Ovary (tissue), 9 donors: ENCODE data around the gene CRB2. TPM values are rescaled to one million over a fixed set of nuclear protein-coding genes. Genes with fewer than 3 reads are reported as not detected.

Source experiments
- DNase-seq, 5 donors: peaks; one replicate each; pipeline ENCODE4 v3.0.0-alpha.2; 2019 to 2020
- H3K27ac ChIP-seq, 2 donors: fragments of 200-600 bp; one replicate each; pipeline versions ENCODE4 v1.5.1 to v1.8.0; 2019 to 2022
- H3K27me3 ChIP-seq: fragments of 200-600 bp; one replicate; pipeline ENCODE4 v1.8.0; 2022
- H3K36me3 ChIP-seq: fragments of 200-600 bp; sonication (generic); one replicate; pipeline ENCODE4 v1.5.1; 2019
- H3K4me1 ChIP-seq: one replicate; pipeline ENCODE4 v1.8.1; 2013; ENCODE audit warnings: mild to moderate bottlenecking, moderate library complexity; ENCODE audit not compliant: insufficient read depth
- H3K4me3 ChIP-seq: fragments of 200-600 bp; sonication (generic); one replicate; pipeline ENCODE4 v1.5.1; 2017
- H3K9me3 ChIP-seq, 2 donors: fragments of 200-600 bp in 1 of 2; sonication (generic) in 1 of 2; one replicate each; pipeline versions ENCODE4 v1.5.1 to v1.8.1; 2013 to 2019; ENCODE audit warnings: mild to moderate bottlenecking in 1 of 2, moderate library complexity in 1 of 2
- EP300 ChIP-seq: sonication (generic); formaldehyde crosslinking; IDR thresholded peaks from one replicate; pipeline ENCODE4 v1.6.1; 2017; ENCODE audit warnings: antibody characterized with exemption
- POLR2A ChIP-seq: fragments of 450-650 bp; IDR thresholded peaks from one replicate; pipeline ENCODE4 v1.6.1; 2017; ENCODE audit warnings: antibody characterized with exemption, mild to moderate bottlenecking, moderate library complexity
- WGBS, 3 donors: extraction: QIAGEN DNeasy Blood & Tissue Kit in 1 of 3; methylation state at CpG; one replicate each; pipeline versions ENCODE4 v1.1.5 to v1.1.7; 2013 to 2017; 5-methylcytosine and 5-hydroxymethylcytosine counted together
- intact Hi-C, 4 donors: fragments of 100-400 bp; cut with DNase I; formaldehyde crosslinking; loops; one replicate each; pipeline versions ENCODE4 v1.11.0 to v1.15.1; 2022 to 2023
- polyA plus RNA-seq, 2 donors: library from polyadenylated mRNA; stranded (reverse); fragments of 200-250 nt in 1 of 2; fragments of 350-450 nt in 1 of 2; fragmentation: Illumina TruSeq in 1 of 2; extraction: RNeasy Lipid Tissue Mini Kit (QIAGEN cat#74804) in 1 of 2; gene quantifications; one replicate each; pipeline ENCODE4 v1.2.3, GENCODE V29; 2013 to 2014
- total RNA-seq, 7 donors: library from RNA; depleted of rRNA in 2 of 7; stranded (reverse); fragments of >200 nt in 2 of 7; fragmentation: NEBNext Ultra II Directional in 3 of 7; extraction: Animal tissue kit (Norgen Biotek cat#: 25700) in 3 of 7; gene quantifications; one replicate each; pipeline versions ENCODE4 v1.1.0 to v1.2.4, GENCODE V29; 2016 to 2023
- TF ChIP-seq, protein P1 (sequence below), 3 donors: fragments of 450-650 bp in 2 of 3; fragments of 200-600 bp in 1 of 3; IDR thresholded peaks; one replicate each; pipeline versions ENCODE4 v1.5.1 to v1.8.0; 2016 to 2022; ENCODE audit warnings: antibody characterized with exemption in 3 of 3, mild to moderate bottlenecking in 1 of 3
- donor health status: DM: no; HTN: no; CAD: no; lungs with moderate emphysema.
- donor health status: DM: no; HTN: no; CAD: no.
- donor health status: Bipolar disorder and iron deficiency.
- donor health status: DM: yes; HTN: yes; CAD: no.
- donor health status: DM: no; HTN: no; CAD: no.
- donor health status: DM: yes; HTN: yes; CAD: no.

Gene CRB2
- total and polyA plus RNA-seq, 9 donors = 0.13 to 20.4 (median 0.48) TPM

GRCh38 chr9:123406016-123406415, 50.0 kb downstream of the CRB2 start:
- no peak for TF ChIP-seq POLR2A
- TF ChIP-seq EP300 = no peak
- TF ChIP-seq, protein P1, sequence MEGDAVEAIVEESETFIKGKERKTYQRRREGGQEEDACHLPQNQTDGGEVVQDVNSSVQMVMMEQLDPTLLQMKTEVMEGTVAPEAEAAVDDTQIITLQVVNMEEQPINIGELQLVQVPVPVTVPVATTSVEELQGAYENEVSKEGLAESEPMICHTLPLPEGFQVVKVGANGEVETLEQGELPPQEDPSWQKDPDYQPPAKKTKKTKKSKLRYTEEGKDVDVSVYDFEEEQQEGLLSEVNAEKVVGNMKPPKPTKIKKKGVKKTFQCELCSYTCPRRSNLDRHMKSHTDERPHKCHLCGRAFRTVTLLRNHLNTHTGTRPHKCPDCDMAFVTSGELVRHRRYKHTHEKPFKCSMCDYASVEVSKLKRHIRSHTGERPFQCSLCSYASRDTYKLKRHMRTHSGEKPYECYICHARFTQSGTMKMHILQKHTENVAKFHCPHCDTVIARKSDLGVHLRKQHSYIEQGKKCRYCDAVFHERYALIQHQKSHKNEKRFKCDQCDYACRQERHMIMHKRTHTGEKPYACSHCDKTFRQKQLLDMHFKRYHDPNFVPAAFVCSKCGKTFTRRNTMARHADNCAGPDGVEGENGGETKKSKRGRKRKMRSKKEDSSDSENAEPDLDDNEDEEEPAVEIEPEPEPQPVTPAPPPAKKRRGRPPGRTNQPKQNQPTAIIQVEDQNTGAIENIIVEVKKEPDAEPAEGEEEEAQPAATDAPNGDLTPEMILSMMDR (IDR thresholded peaks at IDR 0.05) = no peak
- H3K4me3 ChIP-seq = no peak overlapping the region
- no peaks in the 10 kb centered on the region for H3K4me1 ChIP-seq
- no peaks in the 10 kb centered on the region for H3K27me3 ChIP-seq
- no peaks in the 10 kb centered on the region for H3K36me3 ChIP-seq
- DNase-seq = no peak
- H3K27ac ChIP-seq = no peak overlapping the region
- intact Hi-C loops = no loop called here
- no peaks in the 10 kb centered on the region for H3K9me3 ChIP-seq
- 91 to 95% (median 95%) methylated on average over 6 of the region's 6 CpGs for WGBS, 3 donors

GRCh38 chr9:123406691-123407216, 50.8 kb downstream of the CRB2 start:
- WGBS, 3 donors = 35 to 47% (median 38%) methylated on average over 13 of the region's 13 CpGs
- H3K36me3 ChIP-seq = no peaks in the 10 kb centered on the region
- intact Hi-C loops = no loop called here

GRCh38 chr9:123407217-123407851, 51.3 kb downstream of the CRB2 start:
- 62 to 70% (median 62%) methylated on average over 20 of the region's 20 CpGs for WGBS, 3 donors

More at GRCh38 chr9:123406691-123407216, 50.8 kb downstream of the CRB2 start:
- Histone ChIP-seq H3K4me3 (no peak overlapping the region), H3K27ac (no peak overlapping the region), H3K9me3 (no peaks in the 10 kb centered on the region), H3K4me1 (no peaks in the 10 kb centered on the region), H3K27me3 (no peaks in the 10 kb centered on the region)
- no peak for TF ChIP-seq POLR2A
- TF ChIP-seq, protein P1 (IDR thresholded peaks at IDR 0.05) = no peak
- TF ChIP-seq EP300 = no peak
- no peak for DNase-seq

DNA sequence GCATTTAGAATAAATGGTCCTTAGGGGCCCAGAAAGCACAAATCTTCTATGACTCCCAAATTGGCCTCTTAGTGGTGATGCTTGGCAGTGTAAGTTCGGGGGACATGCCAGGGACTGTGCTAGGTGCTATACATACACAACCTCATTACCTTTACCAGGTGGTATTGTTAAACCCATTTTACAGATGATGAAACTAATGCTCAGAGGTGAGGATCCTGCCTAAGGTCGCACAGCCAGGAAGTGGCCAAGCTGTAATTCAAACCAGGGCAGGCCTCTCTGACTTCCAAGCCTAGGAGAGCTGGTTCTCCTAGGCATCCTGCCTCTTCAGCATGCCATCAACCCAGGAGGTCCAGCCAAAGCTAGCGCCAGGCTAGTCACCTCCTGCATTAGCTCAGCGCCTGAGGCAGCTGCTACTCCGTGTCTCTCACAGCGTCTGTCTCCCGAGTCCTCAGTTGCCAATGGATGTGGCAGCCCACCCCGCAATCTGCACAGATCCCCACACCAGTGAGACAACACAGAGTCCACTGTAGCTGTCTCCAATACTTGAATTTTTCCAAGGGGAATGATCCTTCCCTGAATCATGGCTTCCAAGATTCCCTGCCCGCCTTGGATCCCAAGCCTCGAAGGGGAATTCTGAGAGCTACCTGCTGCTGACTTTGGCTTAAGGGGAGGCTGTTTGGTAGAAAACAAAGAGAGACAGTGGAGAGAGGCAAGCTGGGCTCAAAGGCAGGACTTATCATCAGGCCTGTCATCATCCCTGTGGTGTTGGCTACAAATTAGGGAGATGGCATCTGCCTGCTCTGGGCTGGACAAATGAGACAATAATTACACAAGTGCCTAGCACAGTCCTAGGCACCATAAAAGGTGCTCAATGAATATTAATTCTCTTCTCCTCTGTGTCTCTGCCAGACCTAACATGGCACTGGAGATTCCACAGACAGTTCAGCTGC, 52.6 kb downstream of the CRB2 start:
- TF ChIP-seq EP300 (no peak), POLR2A (no peak)
- TF ChIP-seq, protein P1 (IDR thresholded peaks at IDR 0.05) = no peak
- Histone ChIP-seq H3K27me3 (no peaks in the 10 kb centered on the region), H3K4me3 (no peak overlapping the region), H3K4me1 (no peaks in the 10 kb centered on the region), H3K9me3 (no peaks in the 10 kb centered on the region), H3K27ac (no peak overlapping the region), H3K36me3 (no peaks in the 10 kb centered on the region)
- whole genome bisulfite sequencing, 3 donors = 83 to 96% (median 95%) methylated on average over 10 of the region's 10 CpGs
- intact Hi-C loops = no loop called here
- DNase-seq = no peak

More at GRCh38 chr9:123407217-123407851, 51.3 kb downstream of the CRB2 start:
- DNase-seq = no peak
- Histone ChIP-seq H3K4me3 (no peak overlapping the region), H3K9me3 (no peaks in the 10 kb centered on the region), H3K27ac (no peak overlapping the region), H3K4me1 (no peaks in the 10 kb centered on the region), H3K27me3 (no peaks in the 10 kb centered on the region), H3K36me3 (no peaks in the 10 kb centered on the region)
- TF ChIP-seq EP300 (no peak), POLR2A (no peak)
- TF ChIP-seq, protein P1 (IDR thresholded peaks at IDR 0.05) = no peak
- intact Hi-C loops = no loop called here
